Stimulated activated effector memory CD8-positive, alpha-beta T cell treated with anti-CD3 and anti-CD28 coated beads, Interleukin-12 subunit alpha, Interleukin-12 subunit beta, amount 100 ng/mL, for 72 hours (primary cell): Measurements from ENCODE around the gene PDE6B.
"Not testable (repeated sequence)": the region's sequence is repeated elsewhere in the genome, so short reads cannot be mapped to it uniquely, and the experiment has no call there.

ENCODE experiments used
- ATAC-seq: fragments of 150-1000 bp; cut with Tn5 transposase; 2 replicates; pipeline ENCODE4 v1.10.0; 2021
- DNase-seq, 2 donors: peaks; one replicate each; pipeline ENCODE4 v3.0.0; 2021 to 2022; ENCODE audit warnings: low spot score in 2 of 2
- H3K27ac Mint-ChIP-seq: one replicate; pipeline ENCODE4 v1.8.0; 2022; ENCODE audit warnings: mild to moderate bottlenecking, mixed read lengths
- H3K36me3 Mint-ChIP-seq: one replicate; pipeline ENCODE4 v1.8.0; 2022; ENCODE audit warnings: mild to moderate bottlenecking, mixed read lengths
- H3K4me1 Mint-ChIP-seq: one replicate; pipeline ENCODE4 v1.8.0; 2022; ENCODE audit warnings: mixed read lengths
- H3K4me3 Mint-ChIP-seq: one replicate; pipeline ENCODE4 v1.8.0; 2022; ENCODE audit warnings: mild to moderate bottlenecking, mixed read lengths
- H3K9me3 Mint-ChIP-seq: one replicate; pipeline ENCODE4 v1.8.0; 2022; ENCODE audit warnings: mixed read lengths

PDE6B gene

GRCh38 chr4:699816-700580 is 74.6 kb downstream of the PDE6B start:
- no peaks in the 10 kb centered on the region for H3K9me3 Mint-ChIP-seq
- peaks cover 21% of the 10 kb centered on the region for H3K4me1 Mint-ChIP-seq
- H3K36me3 Mint-ChIP-seq, result peaks cover 1% of the 10 kb centered on the region
- peak overlapping the region; percentile 53 for H3K27ac Mint-ChIP-seq
- DNase-seq (no peak), ATAC-seq (no peak)
- H3K4me3 Mint-ChIP-seq, result no peak overlapping the region

- H3K27ac Mint-ChIP-seq, result peak overlapping the region; percentile 32
- DNase-seq, result no peak
- H3K9me3 Mint-ChIP-seq, result no peaks in the 10 kb centered on the region
- H3K4me1 Mint-ChIP-seq, result peaks cover 26% of the 10 kb centered on the region
- no peak for ATAC-seq
- peaks cover 7% of the 10 kb centered on the region for H3K36me3 Mint-ChIP-seq
- no peak overlapping the region for H3K4me3 Mint-ChIP-seq
Measured at GRCh38 chr4:700587-701264, 75.4 kb downstream of the PDE6B start.

- H3K4me1 Mint-ChIP-seq, result peaks cover 26% of the 10 kb centered on the region
- no peak overlapping the region for H3K27ac Mint-ChIP-seq
Measured at GRCh38 chr4:702618-703048, 77.3 kb downstream of the PDE6B start.

GRCh38 chr4:703336-704197 is 78.2 kb downstream of the PDE6B start:
- H3K27ac Mint-ChIP-seq, result no peak overlapping the region
- peaks cover 7% of the 10 kb centered on the region for H3K36me3 Mint-ChIP-seq
- ATAC-seq (no peak), DNase-seq (no peak)
- H3K4me3 Mint-ChIP-seq, result no peak overlapping the region
- no peaks in the 10 kb centered on the region for H3K9me3 Mint-ChIP-seq
- H3K4me1 Mint-ChIP-seq, result peaks cover 29% of the 10 kb centered on the region

More at GRCh38 chr4:702618-703048, 77.3 kb downstream of the PDE6B start:
- no peak for ATAC-seq
- H3K9me3 Mint-ChIP-seq, result no peaks in the 10 kb centered on the region
- peaks cover 7% of the 10 kb centered on the region for H3K36me3 Mint-ChIP-seq
- no peak for DNase-seq
- no peak overlapping the region for H3K4me3 Mint-ChIP-seq

- ATAC-seq (no peak), DNase-seq (no peak)
- Mint-ChIP-seq H3K36me3 (peaks cover 7% of the 10 kb centered on the region), H3K4me3 (peak overlapping the region; percentile 77), H3K4me1 (peaks cover 28% of the 10 kb centered on the region), H3K9me3 (no peaks in the 10 kb centered on the region), H3K27ac (peak overlapping the region; percentile 85)
Measured at GRCh38 chr4:704198-704891, 79.0 kb downstream of the PDE6B start.

GRCh38 chr4:704971-705277 is 79.6 kb downstream of the PDE6B start:
- H3K27ac Mint-ChIP-seq, result peak overlapping the region; percentile 85
- H3K36me3 Mint-ChIP-seq, result peaks cover 7% of the 10 kb centered on the region
- DNase-seq (no peak), ATAC-seq (no peak)
- H3K9me3 Mint-ChIP-seq, result no peaks in the 10 kb centered on the region
- peak overlapping the region; percentile 77 for H3K4me3 Mint-ChIP-seq
- peaks cover 29% of the 10 kb centered on the region for H3K4me1 Mint-ChIP-seq

GRCh38 chr4:705278-706082 is 80.1 kb downstream of the PDE6B start, which contains the start of gene PCGF3:
Gene PCGF3 (plus strand): TSS chr4:705832. CDS start chr4:733681, 27,849 bp downstream.
- peak within 1 kb of the TSS; percentile 77 for H3K4me3 Mint-ChIP-seq
- peaks cover 32% of the 10 kb centered on the region for H3K4me1 Mint-ChIP-seq
- DNase-seq (peak; percentile 93 to 98), ATAC-seq (peak; percentile 96)
- peaks cover 7% of the 10 kb centered on the region for H3K36me3 Mint-ChIP-seq
- peak within 1 kb of the TSS; percentile 85 for H3K27ac Mint-ChIP-seq
- no peaks in the 10 kb centered on the region for H3K9me3 Mint-ChIP-seq

- Mint-ChIP-seq H3K4me3 (peak overlapping the region; percentile 77), H3K4me1 (peaks cover 26% of the 10 kb centered on the region), H3K27ac (peak overlapping the region; percentile 85)
- not testable (repeated sequence) for H3K9me3 Mint-ChIP-seq, ATAC-seq, DNase-seq, H3K36me3 Mint-ChIP-seq
Measured at GRCh38 chr4:706083-706633, 80.8 kb downstream of the PDE6B start.

- Mint-ChIP-seq H3K4me1 (peaks cover 26% of the 10 kb centered on the region), H3K36me3 (peaks cover 7% of the 10 kb centered on the region), H3K9me3 (no peaks in the 10 kb centered on the region), H3K27ac (no peak overlapping the region), H3K4me3 (no peak overlapping the region)
- no peak for ATAC-seq
- no peak for DNase-seq
Measured at GRCh38 chr4:706834-707598, 81.6 kb downstream of the PDE6B start.

GRCh38 chr4:707929-708630 is 82.7 kb downstream of the PDE6B start:
- Mint-ChIP-seq H3K4me3 (peak overlapping the region; percentile 15), H3K27ac (no peak overlapping the region)
- DNase-seq, result no peak

GRCh38 chr4:708631-708933 is 83.2 kb downstream of the PDE6B start:
- Mint-ChIP-seq H3K4me3 (no peak overlapping the region), H3K27ac (no peak overlapping the region), H3K4me1 (peaks cover 34% of the 10 kb centered on the region), H3K36me3 (peaks cover 7% of the 10 kb centered on the region), H3K9me3 (no peaks in the 10 kb centered on the region)
- DNase-seq (no peak), ATAC-seq (no peak)

More at GRCh38 chr4:707929-708630, 82.7 kb downstream of the PDE6B start:
- Mint-ChIP-seq H3K36me3 (peaks cover 7% of the 10 kb centered on the region), H3K4me1 (peaks cover 30% of the 10 kb centered on the region), H3K9me3 (no peaks in the 10 kb centered on the region)
- ATAC-seq, result no peak

- Mint-ChIP-seq H3K9me3 (no peaks in the 10 kb centered on the region), H3K27ac (peak overlapping the region; percentile 43), H3K4me3 (no peak overlapping the region), H3K36me3 (peaks cover 8% of the 10 kb centered on the region), H3K4me1 (peaks cover 36% of the 10 kb centered on the region)
- ATAC-seq (no peak), DNase-seq (no peak)
Measured at GRCh38 chr4:709348-709747, 84.0 kb downstream of the PDE6B start.

- ATAC-seq (no peak), DNase-seq (no peak)
- H3K27ac Mint-ChIP-seq, result peak overlapping the region; percentile 43
- no peak overlapping the region for H3K4me3 Mint-ChIP-seq
- peaks cover 10% of the 10 kb centered on the region for H3K36me3 Mint-ChIP-seq
- peaks cover 43% of the 10 kb centered on the region for H3K4me1 Mint-ChIP-seq
- H3K9me3 Mint-ChIP-seq, result no peaks in the 10 kb centered on the region
Measured at GRCh38 chr4:710116-710515, 84.7 kb downstream of the PDE6B start.
